H9 (cell line): ENCODE data around the gene DLG2. TPM values are rescaled to one million over a fixed set of nuclear protein-coding genes. Genes with fewer than 3 reads are reported as not detected.

Experiments used
- DNase-seq: peaks from one replicate; pipeline ENCODE4 v3.0.0-alpha.2; 2017
- H2AFZ ChIP-seq: one replicate; pipeline ENCODE4 v1.6.1; 2013; ENCODE audit warnings: mild to moderate bottlenecking, low read length, control low read depth, moderate library complexity
- H2AK5ac ChIP-seq: 2 replicates; pipeline ENCODE4 v1.6.1; 2013; ENCODE audit warnings: low read length, control low read depth, mixed read lengths; ENCODE audit not compliant: insufficient read length
- H2BK120ac ChIP-seq: one replicate; pipeline ENCODE4 v1.6.1; 2013; ENCODE audit warnings: low read depth, mild to moderate bottlenecking, low read length, control low read depth, inconsistent platforms; ENCODE audit not compliant: poor library complexity, severe bottlenecking
- H2BK12ac ChIP-seq: 2 replicates; pipeline ENCODE4 v1.6.1; 2013; ENCODE audit warnings: low read length, control low read depth, mixed read lengths, low read depth; ENCODE audit not compliant: insufficient read length
- H2BK15ac ChIP-seq: 2 replicates; pipeline ENCODE4 v1.6.1; 2013; ENCODE audit warnings: low read depth, low read length, control low read depth
- H2BK20ac ChIP-seq: one replicate; pipeline ENCODE4 v1.6.1; 2013; ENCODE audit warnings: low read depth, mild to moderate bottlenecking, low read length, control low read depth, inconsistent platforms; ENCODE audit not compliant: poor library complexity, severe bottlenecking
- H2BK5ac ChIP-seq: 2 replicates; pipeline ENCODE4 v1.6.1; 2013; ENCODE audit warnings: low read length, control low read depth, mixed read lengths; ENCODE audit not compliant: insufficient read length
- H3K14ac ChIP-seq: 2 replicates; pipeline ENCODE4 v1.6.1; 2013; ENCODE audit warnings: low read length, control low read depth; ENCODE audit not compliant: insufficient read depth
- H3K18ac ChIP-seq: 2 replicates; pipeline ENCODE4 v1.6.1; 2013; ENCODE audit warnings: low read depth, mild to moderate bottlenecking, mixed read lengths, low read length, control low read depth; ENCODE audit not compliant: insufficient read length
- H3K23ac ChIP-seq: 2 replicates; pipeline ENCODE4 v1.6.1; 2013; ENCODE audit warnings: low read length, control low read depth, mixed read lengths, low read depth; ENCODE audit not compliant: insufficient read length
- H3K23me2 ChIP-seq: 2 replicates; pipeline ENCODE4 v1.6.1; 2013; ENCODE audit warnings: low read depth, mild to moderate bottlenecking, mixed read lengths, low read length, control low read depth; ENCODE audit not compliant: insufficient read length, poor library complexity, severe bottlenecking
- H3K27ac ChIP-seq: 2 replicates; pipeline ENCODE4 v1.5.1; 2013; ENCODE audit warnings: low read length, control low read depth, mixed read lengths, low read depth; ENCODE audit not compliant: insufficient read length
- H3K27me3 ChIP-seq: 2 replicates; pipeline ENCODE4 v1.6.1; 2013; ENCODE audit warnings: low read length, control low read depth, inconsistent platforms; ENCODE audit not compliant: insufficient read depth
- H3K4ac ChIP-seq: 2 replicates; pipeline ENCODE4 v1.6.1; 2013; ENCODE audit warnings: low read depth, mild to moderate bottlenecking, control low read depth, inconsistent platforms, low read length, moderate library complexity
- H3K4me1 ChIP-seq: 2 replicates; pipeline ENCODE4 v1.6.1; 2013; ENCODE audit warnings: low read length, control low read depth, inconsistent platforms; ENCODE audit not compliant: insufficient read depth
- H3K4me2 ChIP-seq: 2 replicates; pipeline ENCODE4 v1.6.1; 2013; ENCODE audit warnings: low read length, control low read depth, mixed read lengths; ENCODE audit not compliant: insufficient read length, insufficient read depth
- H3K56ac ChIP-seq: 2 replicates; pipeline ENCODE4 v1.6.1; 2013; ENCODE audit warnings: low read depth, mild to moderate bottlenecking, mixed read lengths, low read length, control low read depth; ENCODE audit not compliant: insufficient read length
- H3K79me1 ChIP-seq: 2 replicates; pipeline ENCODE4 v1.6.1; 2013; ENCODE audit warnings: low read depth, mild to moderate bottlenecking, moderate library complexity, low read length, control low read depth, inconsistent platforms; ENCODE audit not compliant: insufficient read depth, poor library complexity, severe bottlenecking
- H3K79me2 ChIP-seq: 2 replicates; pipeline ENCODE4 v1.6.1; 2013; ENCODE audit warnings: low read length, control low read depth, inconsistent platforms; ENCODE audit not compliant: insufficient read depth
- H3K9ac ChIP-seq: 2 replicates; pipeline ENCODE4 v1.6.1; 2013; ENCODE audit warnings: low read length, control low read depth, mixed read lengths; ENCODE audit not compliant: insufficient read length; ENCODE audit errors: extremely low read depth
- H3K9me3 ChIP-seq: one replicate; pipeline ENCODE4 v1.6.1; 2013; ENCODE audit warnings: low read depth, low read length, inconsistent platforms; ENCODE audit not compliant: control insufficient read depth
- H3T11ph ChIP-seq: one replicate; pipeline ENCODE4 v1.6.1; 2013; ENCODE audit warnings: mild to moderate bottlenecking, low read length, control low read depth, inconsistent platforms
- H4K20me1 ChIP-seq: one replicate; pipeline ENCODE4 v1.6.1; 2013; ENCODE audit not compliant: control insufficient read depth, insufficient read length, insufficient read depth
- H4K5ac ChIP-seq: 2 replicates; pipeline ENCODE4 v1.6.1; 2013; ENCODE audit warnings: low read depth, mild to moderate bottlenecking, mixed read lengths, low read length, control low read depth; ENCODE audit not compliant: insufficient read length
- H4K8ac ChIP-seq: replicated peaks from 2 replicates; pipeline ENCODE4 v1.6.1; 2013; ENCODE audit warnings: low read length, control low read depth, mixed read lengths, low read depth; ENCODE audit not compliant: insufficient read length
- H4K91ac ChIP-seq: 2 replicates; pipeline ENCODE4 v1.6.1; 2013; ENCODE audit warnings: low read depth, mild to moderate bottlenecking, moderate library complexity, mixed read lengths, low read length, control low read depth; ENCODE audit not compliant: insufficient read length
- H3K27ac Mint-ChIP-seq, 3 experiments: 2 replicates in 2 of 3; 3 replicates in 1 of 3; pipeline ENCODE4 v1.8.0; 2020 to 2021; ENCODE audit warnings: mixed read lengths in 3 of 3, mild to moderate bottlenecking in 1 of 3, moderate library complexity in 1 of 3
- H3K27me3 Mint-ChIP-seq: 2 replicates; pipeline ENCODE4 v1.8.0; 2021; ENCODE audit warnings: low read depth, mild to moderate bottlenecking, moderate library complexity, mixed read lengths
- H3K36me3 Mint-ChIP-seq, 3 experiments: 2 replicates in 2 of 3; 3 replicates in 1 of 3; pipeline ENCODE4 v1.8.0; 2020 to 2021; ENCODE audit warnings: low read depth in 3 of 3, mixed read lengths in 3 of 3; ENCODE audit not compliant: insufficient read depth in 1 of 3
- H3K4me1 Mint-ChIP-seq, 2 experiments: 2 replicates each; pipeline ENCODE4 v1.8.0; 2020; ENCODE audit warnings: mixed read lengths in 2 of 2
- H3K4me3 Mint-ChIP-seq, 2 experiments: 2 replicates in 1 of 2; 3 replicates in 1 of 2; pipeline ENCODE4 v1.8.0; 2020 to 2021; ENCODE audit warnings: mild to moderate bottlenecking in 2 of 2, mixed read lengths in 2 of 2, moderate library complexity in 1 of 2
- H3K9me3 Mint-ChIP-seq, 2 experiments: 2 replicates in 1 of 2; 3 replicates in 1 of 2; pipeline ENCODE4 v1.8.0; 2020; ENCODE audit warnings: mild to moderate bottlenecking in 2 of 2, mixed read lengths in 2 of 2, moderate library complexity in 1 of 2
- WGBS: extraction: QIAGEN DNeasy Blood & Tissue Kit; methylation state at CpG from one replicate; pipeline ENCODE4 v1.1.7; 2013; ENCODE audit warnings: missing lambda C conversion rate, low lambda C conversion rate, mixed read lengths; ENCODE audit not compliant: insufficient read length; ENCODE audit errors: extremely low coverage; 5-methylcytosine and 5-hydroxymethylcytosine counted together
- total RNA-seq: library from RNA; stranded (reverse); gene quantifications from 2 replicates; pipeline ENCODE4 v1.2.1, GENCODE V29; 2021
- TF ChIP-seq, protein P1 (sequence below): fragments of 200-600 bp; sonication (generic); conservative IDR thresholded peaks from 3 replicates; pipeline ENCODE4 v1.8.0; 2021; ENCODE audit warnings: antibody characterized with exemption, mild to moderate bottlenecking

Gene DLG2
- total RNA-seq, 1 experiment from 2014 or later: 8.0 TPM

DNA sequence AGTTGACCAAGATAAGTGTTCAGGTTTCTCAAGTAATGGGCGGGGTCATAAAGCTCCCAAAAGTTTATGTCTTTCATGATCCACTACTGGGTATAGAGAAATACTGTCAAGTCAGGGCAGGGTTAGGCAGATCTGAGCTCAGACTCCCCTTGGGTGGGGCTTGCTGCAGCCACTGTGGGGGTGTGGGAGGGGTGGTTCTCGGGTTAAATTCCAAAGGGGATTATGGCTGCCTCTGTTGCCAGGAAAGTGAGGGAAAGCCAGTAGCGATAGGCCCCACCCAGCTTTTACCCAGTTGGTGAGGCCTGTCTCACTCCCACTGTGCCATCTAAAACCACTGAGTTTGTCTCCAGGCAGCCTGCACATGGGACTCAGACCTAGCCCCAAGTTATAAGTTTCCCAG, 37.8 kb downstream of the DLG2 start:
- Histone ChIP-seq H3K4me2 (no peak overlapping the region), H3K18ac (no peak overlapping the region), H3K9me3 (no peaks in the 10 kb centered on the region), H3K79me1 (no peaks in the 10 kb centered on the region), H3K27me3 (no peaks in the 10 kb centered on the region), H3K23me2 (no peaks in the 10 kb centered on the region), H3T11ph (no peak overlapping the region), H3K23ac (no peak overlapping the region), H3K9ac (no peak overlapping the region), H2BK20ac (no peak overlapping the region), H4K20me1 (no peaks in the 10 kb centered on the region), H2AK5ac (no peak overlapping the region), H2AFZ (no peak overlapping the region), H2BK120ac (no peak overlapping the region), H3K79me2 (no peaks in the 10 kb centered on the region), H4K8ac (no peak overlapping the region), H4K5ac (no peak overlapping the region), H2BK12ac (no peak overlapping the region), H3K4ac (no peak overlapping the region), H3K14ac (peak overlapping the region; percentile 84), H3K27ac (no peak overlapping the region), H4K91ac (no peak overlapping the region), H2BK5ac (no peak overlapping the region), H3K56ac (no peak overlapping the region), H3K4me1 (no peaks in the 10 kb centered on the region), H2BK15ac (no peak overlapping the region)
- DNase-seq: no peak
- no CpG with 5 or more reads among the region's 3 CpGs for WGBS
- Mint-ChIP-seq H3K4me1 (peaks cover 18 to 20% of the 10 kb centered on the region in 2 experiments), H3K36me3 (peaks cover 34 to 41% (median 38%) of the 10 kb centered on the region in 3 experiments), H3K27me3 (no peaks in the 10 kb centered on the region), H3K27ac (peak overlapping the region in 2 of 3 experiments; percentile 66 to 77; a peak in 4 of 7 replicates), H3K9me3 (peaks cover 32 to 36% of the 10 kb centered on the region in 2 experiments), H3K4me3 (no peak overlapping the region)
- TF ChIP-seq, protein P1, sequence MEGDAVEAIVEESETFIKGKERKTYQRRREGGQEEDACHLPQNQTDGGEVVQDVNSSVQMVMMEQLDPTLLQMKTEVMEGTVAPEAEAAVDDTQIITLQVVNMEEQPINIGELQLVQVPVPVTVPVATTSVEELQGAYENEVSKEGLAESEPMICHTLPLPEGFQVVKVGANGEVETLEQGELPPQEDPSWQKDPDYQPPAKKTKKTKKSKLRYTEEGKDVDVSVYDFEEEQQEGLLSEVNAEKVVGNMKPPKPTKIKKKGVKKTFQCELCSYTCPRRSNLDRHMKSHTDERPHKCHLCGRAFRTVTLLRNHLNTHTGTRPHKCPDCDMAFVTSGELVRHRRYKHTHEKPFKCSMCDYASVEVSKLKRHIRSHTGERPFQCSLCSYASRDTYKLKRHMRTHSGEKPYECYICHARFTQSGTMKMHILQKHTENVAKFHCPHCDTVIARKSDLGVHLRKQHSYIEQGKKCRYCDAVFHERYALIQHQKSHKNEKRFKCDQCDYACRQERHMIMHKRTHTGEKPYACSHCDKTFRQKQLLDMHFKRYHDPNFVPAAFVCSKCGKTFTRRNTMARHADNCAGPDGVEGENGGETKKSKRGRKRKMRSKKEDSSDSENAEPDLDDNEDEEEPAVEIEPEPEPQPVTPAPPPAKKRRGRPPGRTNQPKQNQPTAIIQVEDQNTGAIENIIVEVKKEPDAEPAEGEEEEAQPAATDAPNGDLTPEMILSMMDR: no peak
